Esophagus muscularis mucosa (tissue), 4 donors: ENCODE data around the gene RAB30. TPM values are rescaled to one million over a fixed set of nuclear protein-coding genes. Genes with fewer than 3 reads are reported as not detected.

Experiments used
- DNase-seq: peaks from one replicate; pipeline ENCODE4 v3.0.0-alpha.2; 2017; ENCODE audit errors: extremely low spot score
- H3K27ac ChIP-seq, 4 donors: fragments of 200-600 bp; sonication (generic); replicated peaks in 1 of 4; 1 replicate in 3 of 4; 2 replicates in 1 of 4; pipeline ENCODE4 v1.5.1; 2016 to 2019; ENCODE audit warnings: mild to moderate bottlenecking in 1 of 4
- H3K27me3 ChIP-seq, 4 donors: fragments of 200-600 bp; sonication (generic); one replicate each; pipeline versions ENCODE4 v1.5.1 to v1.6.0; 2016 to 2019
- H3K36me3 ChIP-seq, 4 donors: fragments of 200-600 bp; sonication (generic); one replicate each; pipeline ENCODE4 v1.5.1; 2016 to 2019
- H3K4me1 ChIP-seq, 4 donors: fragments of 200-600 bp; sonication (generic); one replicate each; pipeline ENCODE4 v1.5.1; 2016 to 2019
- H3K4me3 ChIP-seq, 4 donors: fragments of 200-600 bp; sonication (generic); 1 replicate in 2 of 4; 2 replicates in 2 of 4; pipeline ENCODE4 v1.5.1; 2016 to 2019; ENCODE audit warnings: mild to moderate bottlenecking in 4 of 4, moderate library complexity in 1 of 4
- H3K9me3 ChIP-seq, 4 donors: fragments of 200-600 bp; sonication (generic); 1 replicate in 3 of 4; 2 replicates in 1 of 4; pipeline ENCODE4 v1.5.1; 2016 to 2019
- EP300 ChIP-seq: sonication (generic); formaldehyde crosslinking; IDR thresholded peaks from one replicate; pipeline ENCODE4 v1.6.1; 2017; ENCODE audit warnings: antibody characterized with exemption
- POLR2A ChIP-seq: fragments of 450-650 bp; IDR thresholded peaks from one replicate; pipeline ENCODE4 v1.6.1; 2017; ENCODE audit warnings: antibody characterized with exemption, moderate library complexity, mild to moderate bottlenecking, low read depth
- POLR2AphosphoS5 ChIP-seq, 2 donors: sonication (generic); formaldehyde crosslinking; IDR thresholded peaks; one replicate each; pipeline ENCODE4 v1.6.1; 2017; ENCODE audit warnings: antibody characterized with exemption in 2 of 2
- WGBS: methylation state at CpG from one replicate; pipeline ENCODE4 v1.1.5; 2018; 5-methylcytosine and 5-hydroxymethylcytosine counted together
- intact Hi-C: fragments of 100-400 bp; cut with DNase I; formaldehyde crosslinking; loops from one replicate; pipeline ENCODE4 v1.15.1; 2023
- total RNA-seq, 4 donors: library from RNA; depleted of rRNA; stranded (reverse); fragments of >200 nt; gene quantifications; one replicate each; pipeline versions ENCODE4 v1.1.0 to v1.2.1, GENCODE V29; 2016
- TF ChIP-seq, protein P1 (sequence below), 3 experiments: fragments of 200-600 bp in 2 of 3; fragments of 450-650 bp in 1 of 3; sonication (generic) in 2 of 3; IDR thresholded peaks; one replicate each; pipeline ENCODE4 v1.5.1; 2017 to 2019; ENCODE audit warnings: antibody characterized with exemption in 3 of 3, mild to moderate bottlenecking in 2 of 3, moderate library complexity in 1 of 3

Gene RAB30
- total RNA-seq, 4 donors from 2014 or later, result 11.3 to 19.8 (median 18.2) TPM

DNA sequence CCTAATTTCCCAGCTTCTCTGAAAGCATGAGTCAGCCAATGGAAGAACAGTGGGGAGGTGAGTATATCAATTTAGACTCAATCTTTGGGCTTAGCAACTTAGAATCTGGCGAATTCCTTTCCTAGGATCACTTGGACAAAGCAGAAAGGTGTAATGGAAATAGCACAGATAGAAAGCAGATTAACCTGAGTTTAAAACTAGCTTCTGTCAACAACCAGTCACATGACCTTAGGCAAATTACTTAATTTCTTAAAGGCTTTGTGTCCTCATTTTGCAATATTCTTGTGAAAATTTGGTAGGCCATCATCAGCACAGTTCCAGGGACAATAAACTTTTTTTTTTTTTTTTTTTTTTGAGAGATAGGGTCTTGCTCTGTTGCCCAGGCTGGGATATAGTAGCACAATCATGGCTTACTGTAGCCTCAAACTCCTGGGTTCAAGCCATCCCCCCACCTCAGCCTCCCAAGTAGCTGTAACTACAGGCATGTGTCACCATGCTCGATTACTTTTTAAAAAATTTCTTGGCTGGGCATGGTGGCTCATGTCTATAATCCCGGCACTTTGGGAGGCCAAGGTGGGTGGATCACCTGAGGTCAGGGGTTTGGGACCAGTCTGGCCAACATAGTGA is 44.4 kb upstream of the RAB30 start:
- H3K36me3 ChIP-seq, result no peaks in the 10 kb centered on the region
- TF ChIP-seq EP300 (no peak), POLR2AphosphoS5 (IDR thresholded peaks at IDR 0.05) (no peak), POLR2A (no peak)
- TF ChIP-seq, protein P1, sequence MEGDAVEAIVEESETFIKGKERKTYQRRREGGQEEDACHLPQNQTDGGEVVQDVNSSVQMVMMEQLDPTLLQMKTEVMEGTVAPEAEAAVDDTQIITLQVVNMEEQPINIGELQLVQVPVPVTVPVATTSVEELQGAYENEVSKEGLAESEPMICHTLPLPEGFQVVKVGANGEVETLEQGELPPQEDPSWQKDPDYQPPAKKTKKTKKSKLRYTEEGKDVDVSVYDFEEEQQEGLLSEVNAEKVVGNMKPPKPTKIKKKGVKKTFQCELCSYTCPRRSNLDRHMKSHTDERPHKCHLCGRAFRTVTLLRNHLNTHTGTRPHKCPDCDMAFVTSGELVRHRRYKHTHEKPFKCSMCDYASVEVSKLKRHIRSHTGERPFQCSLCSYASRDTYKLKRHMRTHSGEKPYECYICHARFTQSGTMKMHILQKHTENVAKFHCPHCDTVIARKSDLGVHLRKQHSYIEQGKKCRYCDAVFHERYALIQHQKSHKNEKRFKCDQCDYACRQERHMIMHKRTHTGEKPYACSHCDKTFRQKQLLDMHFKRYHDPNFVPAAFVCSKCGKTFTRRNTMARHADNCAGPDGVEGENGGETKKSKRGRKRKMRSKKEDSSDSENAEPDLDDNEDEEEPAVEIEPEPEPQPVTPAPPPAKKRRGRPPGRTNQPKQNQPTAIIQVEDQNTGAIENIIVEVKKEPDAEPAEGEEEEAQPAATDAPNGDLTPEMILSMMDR (IDR thresholded peaks at IDR 0.05), result no peak
- H3K9me3 ChIP-seq, result no peaks in the 10 kb centered on the region
- intact Hi-C loops, result no loop called here
- WGBS, result 95% methylated on average over 3 of the region's 3 CpGs
- H3K4me3 ChIP-seq, result no peak overlapping the region
- peaks cover 0 to 22% (median 12%) of the 10 kb centered on the region in 4 donors for H3K4me1 ChIP-seq
- no peaks in the 10 kb centered on the region for H3K27me3 ChIP-seq
- no peak overlapping the region for H3K27ac ChIP-seq
- DNase-seq, result no peak

DNA sequence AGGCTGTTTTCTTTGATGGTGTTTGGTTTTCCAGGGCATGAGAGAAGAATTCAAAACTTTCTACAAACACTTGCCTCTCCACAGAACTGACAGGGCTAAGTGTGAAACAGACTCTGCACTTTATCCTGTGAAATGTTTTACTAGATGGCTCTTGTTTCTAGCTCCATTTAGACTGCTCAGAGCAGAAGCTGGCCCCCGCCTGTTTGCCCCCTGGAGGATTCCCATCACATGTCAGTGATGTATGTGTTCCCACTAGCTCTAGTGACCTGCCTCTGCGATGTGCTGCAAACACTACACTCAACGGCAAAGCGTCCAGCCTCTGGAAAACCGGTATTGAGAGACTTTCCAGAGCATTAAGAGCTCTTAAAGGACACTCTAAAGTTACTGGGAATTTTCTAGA is 43.9 kb upstream of the RAB30 start:
- Histone ChIP-seq H3K27ac (no peak overlapping the region), H3K36me3 (no peaks in the 10 kb centered on the region), H3K9me3 (no peaks in the 10 kb centered on the region), H3K4me1 (peaks cover 0 to 22% (median 12%) of the 10 kb centered on the region in 4 donors), H3K27me3 (no peaks in the 10 kb centered on the region), H3K4me3 (peak overlapping the region in 1 of 4 donors; percentile 8)
- 50% methylated on average over 1 of the region's 5 CpGs for WGBS
- intact Hi-C loops, result no loop called here
- DNase-seq, result no peak
- TF ChIP-seq, protein P1 (IDR thresholded peaks at IDR 0.05), result no peak
- TF ChIP-seq POLR2A (no peak), POLR2AphosphoS5 (IDR thresholded peaks at IDR 0.05) (no peak), EP300 (no peak)

DNA sequence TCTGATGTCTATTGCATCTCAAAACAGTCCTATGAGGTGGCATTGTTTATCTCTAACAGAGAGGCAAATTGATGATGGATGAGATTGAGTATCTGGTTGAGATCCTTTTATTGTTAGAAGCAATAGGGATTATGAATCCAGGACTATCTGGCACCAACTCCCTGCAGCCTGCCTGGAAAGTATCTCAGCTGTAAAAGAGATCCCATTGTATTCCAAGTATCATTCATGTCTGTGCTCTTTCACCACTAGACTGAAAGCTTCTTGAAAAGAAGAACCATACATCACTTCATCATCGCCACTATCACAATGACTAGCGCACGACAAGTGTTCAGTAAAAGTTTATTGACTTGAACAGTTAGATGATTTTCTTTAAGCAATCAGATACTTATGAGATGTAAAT is 43.3 kb upstream of the RAB30 start:
- no peak overlapping the region for H3K4me3 ChIP-seq
- H3K27ac ChIP-seq, result no peak overlapping the region
- 83% methylated on average over 3 of the region's 3 CpGs for WGBS
- no peaks in the 10 kb centered on the region for H3K36me3 ChIP-seq
- intact Hi-C loops, result no loop called here
- no peak for TF ChIP-seq POLR2A
- no peak for TF ChIP-seq POLR2AphosphoS5 (IDR thresholded peaks at IDR 0.05)
- TF ChIP-seq, protein P1 (IDR thresholded peaks at IDR 0.05), result no peak
- no peak for TF ChIP-seq EP300
- peaks cover 0 to 22% (median 12%) of the 10 kb centered on the region in 4 donors for H3K4me1 ChIP-seq
- DNase-seq, result no peak
- no peaks in the 10 kb centered on the region for H3K9me3 ChIP-seq
- H3K27me3 ChIP-seq, result no peaks in the 10 kb centered on the region

DNA sequence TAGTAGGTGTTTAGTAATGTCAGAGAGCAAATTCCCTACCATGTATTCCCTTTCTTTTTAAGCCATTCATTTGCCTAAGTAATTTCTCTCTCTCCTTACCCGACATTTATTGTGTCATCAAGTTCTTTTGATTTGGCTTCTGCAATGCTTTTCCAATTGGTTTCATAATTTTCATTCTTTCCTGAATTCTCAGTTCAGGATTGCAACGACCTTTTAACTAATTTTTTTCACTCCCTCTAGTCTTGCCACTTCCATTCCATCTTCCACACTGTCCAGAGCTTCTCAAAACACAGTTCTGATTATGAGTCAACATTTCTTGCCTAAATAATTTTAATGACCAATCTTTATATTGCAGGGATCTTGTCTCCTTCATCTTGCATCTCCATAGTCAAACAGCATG is 41.2 kb upstream of the RAB30 start:
- WGBS, result 66% methylated on average over 2 of the region's 2 CpGs
- no peak for TF ChIP-seq EP300
- TF ChIP-seq POLR2A, result no peak
- TF ChIP-seq, protein P1 (IDR thresholded peaks at IDR 0.05), result no peak
- no peak for TF ChIP-seq POLR2AphosphoS5 (IDR thresholded peaks at IDR 0.05)

DNA sequence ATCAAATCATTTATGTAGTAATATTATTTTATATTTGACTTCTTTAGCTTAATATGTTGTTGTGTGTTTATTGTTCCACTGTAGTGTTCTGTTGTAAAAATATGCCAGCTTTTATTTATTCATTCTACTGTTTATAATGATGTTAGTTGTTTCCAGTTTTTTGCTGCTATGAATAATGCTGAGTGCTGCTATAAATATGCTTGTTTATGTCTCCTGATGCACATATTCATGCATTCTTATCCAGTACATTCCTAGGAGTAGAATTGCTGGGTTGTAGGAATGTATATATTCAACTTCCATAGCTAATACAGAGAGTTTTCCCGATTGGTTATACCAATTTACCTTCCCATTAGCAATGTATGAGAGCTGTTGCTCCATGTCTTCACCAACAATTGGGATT is 33.5 kb upstream of the RAB30 start:
- WGBS, result 86% methylated on average over 1 of the region's 1 CpG
- intact Hi-C loops, result no loop called here
- no peak overlapping the region for H3K27ac ChIP-seq

More for the DNA sequence above, 41.2 kb upstream of the RAB30 start:
- Histone ChIP-seq H3K9me3 (no peaks in the 10 kb centered on the region), H3K4me3 (no peak overlapping the region), H3K4me1 (peaks cover 0 to 14% (median 12%) of the 10 kb centered on the region in 4 donors), H3K36me3 (no peaks in the 10 kb centered on the region), H3K27ac (no peak overlapping the region), H3K27me3 (no peaks in the 10 kb centered on the region)
- no peak for DNase-seq
- intact Hi-C loops, result no loop called here

More for the DNA sequence above, 33.5 kb upstream of the RAB30 start:
- H3K9me3 ChIP-seq, result no peaks in the 10 kb centered on the region
- no peaks in the 10 kb centered on the region for H3K36me3 ChIP-seq
- H3K4me1 ChIP-seq, result no peaks in the 10 kb centered on the region
- no peak for TF ChIP-seq EP300
- TF ChIP-seq POLR2AphosphoS5 (IDR thresholded peaks at IDR 0.05), result no peak
- TF ChIP-seq, protein P1 (IDR thresholded peaks at IDR 0.05), result no peak
- TF ChIP-seq POLR2A, result no peak
- no peak overlapping the region for H3K4me3 ChIP-seq
- H3K27me3 ChIP-seq, result no peaks in the 10 kb centered on the region
- DNase-seq, result no peak
